GM20431 (cell line): ENCODE data around the gene ODAPH.
"Not testable (repeated sequence)": the region's sequence is repeated elsewhere in the genome, so short reads cannot be mapped to it uniquely, and the experiment has no call there.

Experiments used
- in situ Hi-C: fragments of 300-500 bp; cut with MseI, MboI; formaldehyde crosslinking; loops from one replicate; pipeline ENCODE4 v1.15.0; 2020; ENCODE audit warnings: low sequenced_read_pairs; ENCODE audit not compliant: unreplicated experiment

ODAPH gene

GRCh38 chr4:75555294-75556164 is at the start of gene ODAPH:
Gene ODAPH, plus strand, starts transcription at chr4:75556066. Its CDS starts 17 bp downstream, at chr4:75556083.
- in situ Hi-C loops: no loop called here

DNA sequence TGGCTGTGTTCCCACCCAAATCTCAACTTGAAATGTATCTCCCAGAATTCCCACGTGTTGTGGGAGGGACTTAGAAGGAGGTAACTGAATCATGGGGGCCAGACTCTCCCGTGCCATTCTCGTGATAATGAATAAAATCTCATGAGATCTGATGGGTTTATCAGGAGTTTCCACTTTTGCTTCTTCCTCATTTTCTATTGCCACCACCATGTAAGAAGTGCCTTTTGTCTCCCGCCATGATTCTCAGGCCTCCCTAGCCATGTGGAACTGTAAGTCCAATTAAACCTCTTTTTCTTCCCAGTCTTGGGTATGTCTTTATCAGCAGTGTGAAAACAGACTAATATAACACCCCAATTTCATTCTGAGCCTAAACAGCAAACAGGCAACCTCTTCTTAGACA is 46.3 kb upstream of the ODAPH start:
- in situ Hi-C loops: not testable (repeated sequence)

DNA sequence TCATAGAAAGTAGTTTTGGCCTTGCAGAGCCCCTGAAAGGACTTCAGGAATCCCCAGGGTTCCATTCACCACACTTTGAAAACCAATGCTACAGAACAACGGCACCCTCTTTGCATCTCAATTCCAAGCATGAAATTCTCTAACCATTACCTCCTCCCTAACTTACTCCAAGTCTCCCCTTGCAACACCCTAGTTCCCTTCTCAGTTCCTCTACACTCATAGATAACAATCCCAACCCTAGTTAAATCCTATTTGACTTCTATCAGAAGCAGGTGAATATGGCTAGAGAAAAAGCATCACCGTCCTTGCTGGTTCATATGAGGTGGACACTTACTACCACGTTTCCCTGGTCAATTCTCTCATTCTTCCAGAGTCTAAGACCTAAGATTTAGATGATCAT is 44.0 kb upstream of the ODAPH start:
- in situ Hi-C loops: no loop called here

DNA sequence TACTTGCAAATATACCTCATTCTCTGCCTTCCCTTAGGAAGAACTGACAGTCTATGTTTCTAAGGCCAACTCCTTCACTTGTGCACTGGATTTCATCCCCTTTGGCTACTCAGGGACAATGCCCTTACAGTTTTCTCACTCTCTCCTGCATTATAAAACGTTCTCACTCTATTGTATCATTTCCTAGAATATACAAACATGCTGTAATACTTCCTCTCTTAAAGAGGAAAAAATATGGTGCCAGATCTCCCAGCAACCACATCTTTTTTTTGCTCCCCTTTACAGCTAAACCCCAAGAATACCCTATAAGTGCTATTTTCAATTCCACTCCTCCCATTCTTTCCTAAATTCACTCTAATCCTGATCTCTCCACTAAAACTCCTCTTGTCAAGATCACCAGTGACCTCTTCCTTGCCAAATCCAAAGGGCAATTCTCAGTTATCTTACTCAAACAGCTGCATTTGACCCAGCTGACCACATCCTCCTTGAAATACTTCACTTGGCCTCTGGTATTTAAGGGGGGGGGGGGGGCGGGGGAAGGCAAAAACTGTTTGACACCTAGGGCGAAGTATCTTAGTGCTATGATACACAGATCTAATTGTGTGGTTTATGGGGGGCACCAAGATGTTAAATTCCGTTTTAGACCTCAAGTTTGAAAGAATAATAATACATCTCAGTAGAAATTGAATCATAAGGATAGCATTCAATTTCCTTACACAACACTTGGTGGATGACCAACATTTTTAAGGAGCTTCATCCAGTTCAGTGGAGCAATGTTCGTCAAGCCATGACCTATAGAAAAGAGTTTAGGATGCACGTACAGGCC is 43.3 kb upstream of the ODAPH start:
- in situ Hi-C loops: no loop called here

GRCh38 chr4:75513526-75514130 is 42.2 kb upstream of the ODAPH start:
- in situ Hi-C loops: no loop called here

DNA sequence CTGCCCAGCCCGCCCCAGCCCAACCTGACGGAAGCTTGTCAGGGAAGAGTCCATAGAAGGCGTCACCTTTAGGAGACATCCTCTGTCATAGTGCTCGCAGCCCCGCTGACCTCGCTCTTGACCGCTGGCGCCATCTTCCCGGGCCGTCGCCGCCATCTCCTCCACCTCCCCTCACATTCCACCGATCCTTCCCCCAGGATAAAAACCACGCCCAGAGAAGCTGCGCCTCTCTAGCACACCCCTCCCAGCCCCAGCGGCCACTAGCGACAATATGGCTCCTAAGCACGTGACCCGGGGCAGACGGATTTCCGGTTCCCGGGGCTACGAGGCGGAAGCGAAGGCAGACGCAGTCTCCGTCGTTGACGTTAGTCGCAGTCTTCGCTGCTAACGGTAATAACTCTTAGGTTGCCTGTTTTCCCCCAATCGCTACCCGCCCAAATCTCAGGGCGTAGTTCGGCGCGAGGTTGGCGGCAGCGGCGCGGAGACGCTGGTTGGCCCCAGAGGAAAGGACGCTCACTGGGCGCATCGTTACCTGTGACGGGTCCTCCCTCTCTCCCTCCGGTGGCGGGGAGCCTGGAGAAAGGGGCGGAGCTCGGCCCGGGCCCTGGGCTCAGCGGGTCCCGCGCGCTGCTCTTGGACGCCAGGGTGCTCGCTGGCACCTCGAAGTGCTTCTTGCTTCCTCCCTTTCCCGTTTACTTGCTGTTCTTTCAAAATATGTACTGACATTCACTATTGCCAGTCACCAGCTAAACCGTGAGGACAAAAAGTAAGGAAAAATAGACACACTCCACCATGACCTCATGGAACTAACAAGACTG is 41.5 kb upstream of the ODAPH start, which contains the start of the genes RCHY1 and THAP6:
RCHY1 (minus strand) TSS at position 273 of the 818 bp plus-strand sequence; CDS start at position 156, 117 bp downstream.
THAP6 (plus strand) TSS at position 343 of the 818 bp plus-strand sequence. CDS start 980 bp downstream, outside the sequence.
- in situ Hi-C loops: no loop called here

GRCh38 chr4:75514949-75515612 is 40.8 kb upstream of the ODAPH start:
- in situ Hi-C loops: no loop called here

GRCh38 chr4:75516144-75516543 is 39.7 kb upstream of the ODAPH start:
- in situ Hi-C loops: no loop called here

DNA sequence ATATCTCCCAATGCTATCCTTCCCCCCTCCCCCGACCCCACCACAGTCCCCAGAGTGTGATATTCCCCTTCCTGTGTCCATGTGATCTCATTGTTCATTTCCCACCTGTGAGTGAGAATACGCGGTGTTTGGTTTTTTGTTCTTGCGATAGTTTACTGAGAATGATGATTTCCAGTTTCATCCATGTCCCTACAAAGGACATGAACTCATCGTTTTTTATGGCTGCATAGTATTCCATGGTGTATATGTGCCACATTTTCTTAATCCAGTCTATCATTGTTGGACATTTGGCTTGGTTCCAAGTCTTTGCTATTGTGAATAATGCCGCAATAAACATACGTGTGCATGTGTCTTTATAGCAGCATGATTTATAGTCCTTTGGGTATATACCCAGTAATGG is 36.4 kb upstream of the ODAPH start:
- in situ Hi-C loops: not testable (repeated sequence)

GRCh38 chr4:75525086-75525485 is 30.8 kb upstream of the ODAPH start:
- in situ Hi-C loops: no loop called here

GRCh38 chr4:75525910-75526309 is 30.0 kb upstream of the ODAPH start:
- in situ Hi-C loops: no loop called here

DNA sequence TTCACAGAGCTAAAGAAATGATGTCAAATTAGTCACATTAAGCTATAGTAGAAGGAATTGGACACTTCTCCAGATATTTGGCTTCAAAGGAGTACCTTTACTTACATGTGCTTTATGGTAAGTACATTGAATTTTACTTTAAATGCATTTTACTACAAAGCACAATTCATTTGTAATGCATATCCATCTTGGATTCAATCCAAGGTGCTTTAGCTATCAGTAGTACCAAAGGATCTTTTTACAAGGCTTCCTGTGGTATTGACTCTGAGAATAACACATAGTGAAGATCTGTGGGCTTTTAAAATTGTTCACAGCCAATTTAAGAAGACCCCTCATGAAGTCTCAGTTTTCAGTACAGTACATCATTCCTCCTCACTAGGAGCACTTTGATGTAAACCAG is 28.4 kb upstream of the ODAPH start:
- in situ Hi-C loops: no loop called here

- in situ Hi-C loops: no loop called here
Measured at GRCh38 chr4:75530556-75531322, 25.1 kb upstream of the ODAPH start.

- in situ Hi-C loops: not testable (repeated sequence)
Measured at GRCh38 chr4:75531536-75532143, 24.2 kb upstream of the ODAPH start.

- in situ Hi-C loops: not testable (repeated sequence)
Measured at GRCh38 chr4:75533339-75533887, 22.5 kb upstream of the ODAPH start.

DNA sequence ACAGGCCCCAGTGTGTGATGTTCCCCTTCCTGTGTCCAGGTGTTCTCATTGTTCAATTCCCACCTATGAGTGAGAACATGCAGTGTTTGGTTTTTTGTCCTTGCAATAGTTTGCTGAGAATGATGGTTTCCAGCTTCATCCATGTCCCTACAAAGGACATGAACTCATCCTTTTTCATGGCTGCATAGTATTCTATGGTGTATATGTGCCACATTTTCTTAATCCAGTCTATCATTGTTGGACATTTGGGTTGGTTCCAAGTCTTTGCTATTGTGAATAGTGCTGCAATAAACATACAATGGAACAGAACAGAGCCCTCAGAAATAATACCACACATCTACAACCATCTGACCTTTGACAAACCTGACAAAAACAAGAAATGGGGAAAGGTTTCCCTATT is 21.9 kb upstream of the ODAPH start:
- in situ Hi-C loops: not testable (repeated sequence)

DNA sequence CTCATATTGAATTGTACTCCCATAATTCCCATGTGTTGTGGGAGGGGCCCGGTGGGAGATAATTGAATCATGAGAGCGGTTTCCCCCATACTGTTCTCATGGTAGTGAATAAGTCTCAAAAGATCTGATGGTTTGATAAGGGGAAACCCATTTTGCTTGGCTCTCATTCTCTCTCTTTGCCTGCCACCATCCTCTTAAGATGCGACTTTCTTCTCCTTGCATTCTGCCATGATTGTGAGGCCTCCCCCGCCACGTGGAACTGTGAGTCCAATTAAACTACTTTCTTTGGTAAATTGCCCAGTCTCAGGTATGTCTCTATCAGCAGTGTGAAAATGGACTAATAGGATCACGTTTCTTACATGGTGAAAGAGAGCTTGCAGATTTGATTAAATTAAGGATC is 18.6 kb upstream of the ODAPH start:
- in situ Hi-C loops: not testable (repeated sequence)

DNA sequence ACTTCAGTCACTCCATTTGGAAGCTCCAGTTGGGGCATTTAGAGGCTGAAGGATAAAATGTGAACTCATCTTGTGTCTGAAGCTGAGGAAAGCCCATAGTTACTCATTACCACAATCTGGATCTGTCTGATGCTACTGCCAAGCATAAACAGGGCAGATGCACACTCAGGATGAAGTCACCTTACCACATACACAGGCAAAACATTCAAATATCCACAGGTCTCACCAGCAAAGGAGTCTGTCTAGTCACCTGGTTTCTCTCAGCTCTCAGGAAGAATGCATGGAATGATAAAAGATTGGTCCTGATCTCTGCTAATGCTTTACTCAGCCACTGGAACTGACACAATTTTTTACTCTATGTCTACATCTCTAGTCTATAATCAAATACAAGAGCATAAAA is 13.0 kb upstream of the ODAPH start:
- in situ Hi-C loops: no loop called here
